ENCODE measurements around the gene CXCL17.
"Not testable (repeated sequence)": the region's sequence is repeated elsewhere in the genome, so short reads cannot be mapped to it uniquely, and the experiment has no call there.

Gene CXCL17

GRCh38 chr19:42442833-42443232, at the start of gene CXCL17:
CXCL17 (minus strand) TSS chr19:42442946; CDS start chr19:42442832, 114 bp downstream.
- TF ChIP-seq CTCF (IDR thresholded peaks at IDR 0.05; ENCODE audit: low read depth, low read length) = no peak
- no peak within 1 kb of the TSS for H3K4me3 ChIP-seq (replicated peaks in 1 of 2; ENCODE audit: low read depth in 2 of 2, low read length in 2 of 2)

GRCh38 chr19:42488783-42489521, 46.2 kb upstream of the CXCL17 start:
- TF ChIP-seq CTCF (IDR thresholded peaks at IDR 0.05; ENCODE audit: low read depth, low read length) = no peak

More at GRCh38 chr19:42442833-42443232, at the start of gene CXCL17:
- DNase-seq (ENCODE audit: low read depth in 2 of 2) = no peak

GRCh38 chr19:42487798-42488178, 45.0 kb upstream of the CXCL17 start:
- no peak for DNase-seq (ENCODE audit: low read depth in 2 of 2)
- H3K4me3 ChIP-seq (replicated peaks in 1 of 2; ENCODE audit: low read depth in 2 of 2, low read length in 2 of 2) = no peak overlapping the region
- no peak for TF ChIP-seq CTCF (IDR thresholded peaks at IDR 0.05; ENCODE audit: low read depth, low read length)

More at GRCh38 chr19:42488783-42489521, 46.2 kb upstream of the CXCL17 start:
- no peak for DNase-seq (ENCODE audit: low read depth in 2 of 2)
- no peak overlapping the region for H3K4me3 ChIP-seq (replicated peaks in 1 of 2; ENCODE audit: low read depth in 2 of 2, low read length in 2 of 2)

- H3K4me3 ChIP-seq (replicated peaks in 1 of 2; ENCODE audit: low read depth in 2 of 2, low read length in 2 of 2) = no peak overlapping the region
- no peak for DNase-seq (ENCODE audit: low read depth in 2 of 2)
- no peak for TF ChIP-seq CTCF (IDR thresholded peaks at IDR 0.05; ENCODE audit: low read depth, low read length)
These were observed 44.5 kb upstream of the CXCL17 start for GRCh38 chr19:42487032-42487797.

- not testable (repeated sequence) for DNase-seq (ENCODE audit: low read depth in 2 of 2); H3K4me3 ChIP-seq (replicated peaks in 1 of 2; ENCODE audit: low read depth in 2 of 2, low read length in 2 of 2)
These were observed 42.3 kb upstream of the CXCL17 start for GRCh38 chr19:42485036-42485435.

- peak; percentile 52 to 59 for DNase-seq (ENCODE audit: low read depth in 2 of 2)
- no peak for TF ChIP-seq CTCF (IDR thresholded peaks at IDR 0.05; ENCODE audit: low read depth, low read length)
- H3K4me3 ChIP-seq (replicated peaks in 1 of 2; ENCODE audit: low read depth in 2 of 2, low read length in 2 of 2) = no peak overlapping the region
These were observed 37.8 kb upstream of the CXCL17 start for GRCh38 chr19:42480335-42481095.

GRCh38 chr19:42479736-42480135, 37.0 kb upstream of the CXCL17 start:
- TF ChIP-seq CTCF (IDR thresholded peaks at IDR 0.05; ENCODE audit: low read depth, low read length) = no peak
- no peak overlapping the region for H3K4me3 ChIP-seq (replicated peaks in 1 of 2; ENCODE audit: low read depth in 2 of 2, low read length in 2 of 2)
- no peak for DNase-seq (ENCODE audit: low read depth in 2 of 2)
